PFSK-1 (cell line): ENCODE measurements around the gene GOLGA2.

ENCODE experiments used
- FOXP2 ChIP-seq: optimal IDR thresholded peaks from 2 replicates; pipeline ENCODE3; 2011; ENCODE audit warnings: borderline replicate concordance, control low read depth, inconsistent platforms; ENCODE audit not compliant: insufficient read depth; ENCODE audit errors: extremely low read length, extremely low read depth
- POLR2AphosphoS5 ChIP-seq: IDR thresholded peaks from 2 replicates; pipeline ENCODE4 v1.6.1; 2012; ENCODE audit warnings: low read depth, mild to moderate bottlenecking, control low read depth, low read length, moderate library complexity
- REST ChIP-seq, 2 experiments: IDR thresholded peaks; 2 replicates each; pipeline versions ENCODE4 v1.6.1 to v1.8.0; 2011 to 2012; ENCODE audit warnings: low read depth in 2 of 2, low read length in 2 of 2, control low read depth in 1 of 2, inconsistent platforms in 1 of 2, mild to moderate bottlenecking in 1 of 2, moderate library complexity in 1 of 2; ENCODE audit not compliant: insufficient read depth in 1 of 2
- SIN3A ChIP-seq: IDR thresholded peaks from 2 replicates; pipeline ENCODE4 v1.6.1; 2012; ENCODE audit warnings: mild to moderate bottlenecking, low read length, moderate library complexity, borderline replicate concordance; ENCODE audit not compliant: insufficient read depth
- TAF1 ChIP-seq: IDR thresholded peaks from 2 replicates; pipeline ENCODE4 v1.6.1; 2012; ENCODE audit warnings: low read length, control low read depth, borderline replicate concordance; ENCODE audit not compliant: insufficient read depth

Gene GOLGA2

DNA sequence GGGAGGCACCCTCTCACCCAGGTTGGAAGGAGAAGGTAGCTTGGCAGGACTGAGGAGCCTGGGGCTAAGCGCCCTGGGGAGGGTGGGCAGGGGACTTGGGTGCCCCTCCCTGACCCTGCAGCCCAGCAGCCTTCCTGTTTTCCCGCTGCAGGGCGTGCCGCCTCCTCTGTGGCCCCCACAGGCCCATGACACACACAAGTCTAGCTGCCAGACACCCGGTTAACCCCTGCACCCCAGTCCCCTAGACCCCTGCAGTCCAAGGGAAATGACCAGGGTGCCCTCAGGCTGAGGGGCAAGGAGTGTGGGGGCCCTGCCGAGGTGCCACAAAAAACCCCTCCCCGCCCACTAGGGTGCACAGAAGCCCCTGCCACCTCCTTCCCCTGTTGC, 33.0 kb downstream of the GOLGA2 start:
- TF ChIP-seq REST (IDR thresholded peaks at IDR 0.05; ENCODE audit: insufficient read depth in 1 of 2, low read depth in 2 of 2, low read length in 2 of 2) (no peak), POLR2AphosphoS5 (no peak), TAF1 (no peak), SIN3A (no peak), FOXP2 (no peak)

- TF ChIP-seq TAF1 (no peak), REST (IDR thresholded peaks at IDR 0.05; ENCODE audit: insufficient read depth in 1 of 2, low read depth in 2 of 2, low read length in 2 of 2) (no peak), SIN3A (no peak), FOXP2 (no peak), POLR2AphosphoS5 (no peak)
Observed at GRCh38 chr9:128242124-128242523, 33.7 kb downstream of the GOLGA2 start.

DNA sequence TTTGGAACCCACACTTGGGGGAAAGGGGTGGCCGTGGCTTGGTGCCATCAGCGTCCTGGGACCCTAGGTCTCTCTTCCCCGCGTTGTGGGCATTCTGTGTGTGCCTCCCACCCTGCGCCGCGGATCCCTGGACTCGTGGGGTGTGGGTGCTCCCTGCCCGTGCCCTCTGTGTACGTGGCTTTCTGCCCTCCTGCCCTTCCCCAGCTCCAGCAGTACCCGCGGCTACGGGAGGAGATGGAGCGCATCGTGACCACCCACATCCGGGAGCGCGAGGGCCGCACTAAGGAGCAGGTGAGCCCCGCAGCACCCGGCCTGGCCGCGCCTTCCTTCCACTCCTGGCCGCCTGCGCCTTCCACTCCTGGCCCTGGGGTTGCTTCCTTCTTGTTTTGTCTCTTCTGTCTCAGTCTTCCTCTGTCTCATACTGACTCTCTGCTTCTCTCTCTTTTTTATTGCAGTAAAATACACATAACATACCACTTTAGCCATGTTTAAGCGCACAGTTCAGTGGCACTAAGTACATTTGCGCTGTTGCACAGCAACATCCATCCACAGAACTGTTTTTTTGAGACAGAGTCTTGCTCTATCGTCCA, 41.9 kb downstream of the GOLGA2 start:
- no peak for TF ChIP-seq POLR2AphosphoS5

- TF ChIP-seq REST (IDR thresholded peaks at IDR 0.05; ENCODE audit: insufficient read depth in 1 of 2, low read depth in 2 of 2, low read length in 2 of 2) (no peak), SIN3A (no peak), FOXP2 (no peak), POLR2AphosphoS5 (no peak; the same call in 1 of the 2 replicates), TAF1 (no peak)
Observed at GRCh38 chr9:128232528-128233428, 43.0 kb downstream of the GOLGA2 start.

DNA sequence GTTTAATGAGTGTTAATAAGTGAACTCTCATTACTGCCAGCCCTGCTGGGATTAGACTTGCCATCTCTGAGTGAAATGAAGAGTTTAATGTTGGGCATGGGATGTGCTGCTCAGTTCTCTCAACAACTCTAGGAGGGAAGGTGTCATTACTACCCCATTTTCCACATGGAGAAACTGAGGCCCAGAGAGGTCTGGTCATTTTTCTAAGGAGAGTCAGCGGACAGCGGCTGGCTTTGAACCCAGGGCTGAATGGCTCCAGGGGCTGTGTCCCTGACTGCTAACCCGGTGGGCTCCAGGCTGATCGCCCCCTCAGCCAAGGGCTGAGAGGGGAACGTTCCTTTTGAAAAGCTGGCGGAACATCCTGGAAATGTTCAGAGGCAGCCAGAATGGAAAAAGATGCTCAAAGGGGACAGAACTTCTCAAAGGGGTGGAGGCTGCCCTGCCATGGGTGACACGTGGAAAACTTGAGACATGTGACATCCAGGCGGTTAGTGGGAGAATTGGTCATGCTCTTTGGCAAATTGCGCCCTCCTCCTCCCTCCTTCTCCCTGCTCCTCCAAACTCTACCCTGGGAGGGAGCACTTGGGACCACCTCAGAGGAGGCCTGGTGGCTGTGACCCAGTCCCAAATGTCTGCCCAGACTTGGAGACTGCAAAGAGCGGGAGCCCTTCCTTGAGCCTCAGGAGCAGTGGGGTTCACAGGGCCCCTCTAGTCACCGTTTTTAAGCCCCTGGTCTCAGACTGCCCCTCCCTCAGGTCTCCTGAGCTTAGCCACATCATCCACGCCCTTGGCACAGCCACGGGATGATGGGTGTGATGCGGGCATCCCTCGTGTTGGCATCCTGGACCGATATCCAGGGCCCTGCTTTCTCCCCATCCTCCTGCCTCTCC, 43.9 kb downstream of the GOLGA2 start:
- TF ChIP-seq TAF1, result no peak
- TF ChIP-seq POLR2AphosphoS5, result no peak
- no peak for TF ChIP-seq FOXP2
- TF ChIP-seq SIN3A, result no peak
- TF ChIP-seq REST (IDR thresholded peaks at IDR 0.05; ENCODE audit: insufficient read depth in 1 of 2, low read depth in 2 of 2, low read length in 2 of 2), result no peak
